ENCODE data around the gene AFDN. TPM values are rescaled to one million over a fixed set of nuclear protein-coding genes. Genes with fewer than 3 reads are reported as not detected.
A peak's percentile ranks its signal among the peaks of the same experiment; 100 is the strongest.

AFDN gene
- total RNA-seq, 1 experiment from 2014 or later: 177 TPM

GRCh38 chr6:167927246-167927645 is 100.5 kb downstream of the AFDN start:
- Mint-ChIP-seq H3K9me3 (ENCODE audit: unreplicated experiment) (no peaks in the 10 kb centered on the region), H3K36me3 (ENCODE audit: insufficient read depth, unreplicated experiment) (peaks cover 76% of the 10 kb centered on the region), H3K4me3 (ENCODE audit: unreplicated experiment) (no peak overlapping the region), H3K27ac (ENCODE audit: unreplicated experiment) (no peak overlapping the region), H3K4me1 (ENCODE audit: low read depth, unreplicated experiment) (peaks cover 20% of the 10 kb centered on the region), H3K27me3 (ENCODE audit: insufficient read depth, unreplicated experiment) (no peaks in the 10 kb centered on the region)
- no peak for DNase-seq
- Histone ChIP-seq H3K36me3 (ENCODE audit: control insufficient read depth, insufficient read depth, low read length) (peaks cover 2% of the 10 kb centered on the region; the same call in 1 of the 2 replicates), H3K9me3 (no peaks in the 10 kb centered on the region), H3K4me1 (peaks cover 13% of the 10 kb centered on the region; the same call in 1 of the 2 replicates), H3K4me3 (ENCODE audit: low read depth, low read length) (no peak overlapping the region), H3K27me3 (replicated peaks; ENCODE audit: control insufficient read depth, insufficient read depth, low read length) (no peaks in the 10 kb centered on the region)
- POLR2A ChIA-PET: no interaction called here
- no TSS peak for BruUV-seq (replicated peaks)
- no peak for TF ChIP-seq CTCF (IDR thresholded peaks at IDR 0.05; ENCODE audit: insufficient read depth in 1 of 2, low read depth in 1 of 2, low read length in 1 of 2, severe bottlenecking in 1 of 2, unreplicated experiment in 1 of 2)
- CTCF ChIA-PET: no interaction called here
- intact Hi-C loops (cut with micrococcal nuclease; ENCODE audit: unreplicated experiment): no loop called here

- Histone ChIP-seq H3K36me3 (ENCODE audit: control insufficient read depth, insufficient read depth, low read length) (peaks cover 2% of the 10 kb centered on the region; the same call in 1 of the 2 replicates), H3K4me1 (peaks cover 21% of the 10 kb centered on the region), H3K4me3 (ENCODE audit: low read depth, low read length) (no peak overlapping the region), H3K27me3 (replicated peaks; ENCODE audit: control insufficient read depth, insufficient read depth, low read length) (no peaks in the 10 kb centered on the region), H3K9me3 (no peaks in the 10 kb centered on the region)
- Mint-ChIP-seq H3K36me3 (ENCODE audit: insufficient read depth, unreplicated experiment) (peaks cover 75% of the 10 kb centered on the region), H3K4me1 (ENCODE audit: low read depth, unreplicated experiment) (peaks cover 21% of the 10 kb centered on the region), H3K4me3 (ENCODE audit: unreplicated experiment) (no peak overlapping the region), H3K27ac (ENCODE audit: unreplicated experiment) (peak overlapping the region; percentile 72), H3K9me3 (ENCODE audit: unreplicated experiment) (no peaks in the 10 kb centered on the region), H3K27me3 (ENCODE audit: insufficient read depth, unreplicated experiment) (no peaks in the 10 kb centered on the region)
- DNase-seq: no peak
- ChIA-PET CTCF (no interaction called here), POLR2A (no interaction called here)
- TF ChIP-seq CTCF (IDR thresholded peaks at IDR 0.05; ENCODE audit: insufficient read depth in 1 of 2, low read depth in 1 of 2, low read length in 1 of 2, severe bottlenecking in 1 of 2, unreplicated experiment in 1 of 2): no peak
- no TSS peak for BruUV-seq (replicated peaks)
- intact Hi-C loops (cut with micrococcal nuclease; ENCODE audit: unreplicated experiment): no loop called here
Observed at GRCh38 chr6:167928111-167928510, 101.4 kb downstream of the AFDN start.

DNA sequence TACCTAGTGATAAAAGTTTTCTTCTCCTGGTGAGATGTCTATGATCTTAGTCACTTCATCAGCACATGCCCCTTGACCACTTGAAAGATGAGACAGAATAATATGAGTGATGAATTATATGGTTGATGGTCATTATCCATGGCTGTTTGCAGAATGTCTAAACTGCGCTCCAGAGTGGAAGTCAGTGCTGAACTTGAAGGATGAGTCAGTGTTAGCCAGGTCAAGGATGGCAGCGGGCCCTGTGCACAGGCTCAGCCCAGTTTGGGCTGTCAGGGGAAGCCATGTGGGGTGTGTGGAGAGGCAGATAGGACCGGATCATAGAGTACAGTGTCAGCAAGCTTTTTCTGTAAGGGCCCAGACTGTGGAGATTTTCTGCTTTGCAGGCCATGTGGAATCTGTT is 103.6 kb downstream of the AFDN start:
- H3K36me3 ChIP-seq (ENCODE audit: control insufficient read depth, insufficient read depth, low read length): peaks cover 2% of the 10 kb centered on the region; the same call in 1 of the 2 replicates
- Mint-ChIP-seq H3K27me3 (ENCODE audit: insufficient read depth, unreplicated experiment) (no peaks in the 10 kb centered on the region), H3K9me3 (ENCODE audit: unreplicated experiment) (no peaks in the 10 kb centered on the region), H3K4me1 (ENCODE audit: low read depth, unreplicated experiment) (peaks cover 21% of the 10 kb centered on the region), H3K27ac (ENCODE audit: unreplicated experiment) (peak overlapping the region; percentile 3), H3K36me3 (ENCODE audit: insufficient read depth, unreplicated experiment) (peaks cover 73% of the 10 kb centered on the region), H3K4me3 (ENCODE audit: unreplicated experiment) (no peak overlapping the region)
- no peaks in the 10 kb centered on the region for H3K27me3 ChIP-seq (replicated peaks; ENCODE audit: control insufficient read depth, insufficient read depth, low read length)
- CTCF ChIA-PET: no interaction called here
- no TSS peak for BruUV-seq (replicated peaks)
- DNase-seq: no peak
- TF ChIP-seq CTCF (IDR thresholded peaks at IDR 0.05; ENCODE audit: insufficient read depth in 1 of 2, low read depth in 1 of 2, low read length in 1 of 2, severe bottlenecking in 1 of 2, unreplicated experiment in 1 of 2): no peak
- intact Hi-C loops (cut with micrococcal nuclease; ENCODE audit: unreplicated experiment): no loop called here
- no peak overlapping the region for H3K4me3 ChIP-seq (ENCODE audit: low read depth, low read length)
- POLR2A ChIA-PET: no interaction called here
- peaks cover 33% of the 10 kb centered on the region for H3K4me1 ChIP-seq
- H3K9me3 ChIP-seq: no peaks in the 10 kb centered on the region

Measured in Caco-2 (cell line).